Retinal pigment epithelial cell (primary cell): ENCODE data around the gene STARD6.
"Not testable (repeated sequence)": the region's sequence is repeated elsewhere in the genome, so short reads cannot be mapped to it uniquely, and the experiment has no call there.

ENCODE experiments used
- DNase-seq: peaks from one replicate; pipeline ENCODE4 v3.0.0-alpha.2; 2010; ENCODE audit warnings: low read depth
- H3K4me3 ChIP-seq: 2 replicates; pipeline ENCODE4 v1.5.1; 2011; ENCODE audit warnings: mild to moderate bottlenecking, low read length, control low read depth, moderate library complexity
- TF ChIP-seq, protein P1 (sequence below): conservative IDR thresholded peaks from 2 replicates; pipeline ENCODE4 v1.5.1; 2011; ENCODE audit warnings: low read depth, low read length, control low read depth, inconsistent platforms

The STARD6 gene

DNA sequence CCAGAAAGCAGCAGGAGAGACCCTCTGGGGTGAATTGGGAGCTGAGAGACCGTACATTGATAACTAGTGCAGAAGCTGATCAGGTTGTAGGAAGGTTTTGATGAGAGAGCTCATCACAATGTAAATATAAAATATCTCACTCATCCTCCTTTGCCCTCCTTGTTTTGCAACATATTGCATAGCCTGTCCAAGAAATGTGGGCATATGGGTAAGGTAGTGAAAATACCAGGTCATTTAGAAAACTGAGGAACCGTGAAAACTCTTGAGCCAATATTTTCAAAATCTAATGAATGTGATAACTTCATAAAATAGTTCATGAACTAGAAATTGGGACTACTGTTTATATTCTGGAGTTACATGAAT lies 31.5 kb upstream of the STARD6 start:
- no peak for DNase-seq
- H3K4me3 ChIP-seq, result no peak overlapping the region
- TF ChIP-seq, protein P1, sequence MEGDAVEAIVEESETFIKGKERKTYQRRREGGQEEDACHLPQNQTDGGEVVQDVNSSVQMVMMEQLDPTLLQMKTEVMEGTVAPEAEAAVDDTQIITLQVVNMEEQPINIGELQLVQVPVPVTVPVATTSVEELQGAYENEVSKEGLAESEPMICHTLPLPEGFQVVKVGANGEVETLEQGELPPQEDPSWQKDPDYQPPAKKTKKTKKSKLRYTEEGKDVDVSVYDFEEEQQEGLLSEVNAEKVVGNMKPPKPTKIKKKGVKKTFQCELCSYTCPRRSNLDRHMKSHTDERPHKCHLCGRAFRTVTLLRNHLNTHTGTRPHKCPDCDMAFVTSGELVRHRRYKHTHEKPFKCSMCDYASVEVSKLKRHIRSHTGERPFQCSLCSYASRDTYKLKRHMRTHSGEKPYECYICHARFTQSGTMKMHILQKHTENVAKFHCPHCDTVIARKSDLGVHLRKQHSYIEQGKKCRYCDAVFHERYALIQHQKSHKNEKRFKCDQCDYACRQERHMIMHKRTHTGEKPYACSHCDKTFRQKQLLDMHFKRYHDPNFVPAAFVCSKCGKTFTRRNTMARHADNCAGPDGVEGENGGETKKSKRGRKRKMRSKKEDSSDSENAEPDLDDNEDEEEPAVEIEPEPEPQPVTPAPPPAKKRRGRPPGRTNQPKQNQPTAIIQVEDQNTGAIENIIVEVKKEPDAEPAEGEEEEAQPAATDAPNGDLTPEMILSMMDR, result no peak

DNA sequence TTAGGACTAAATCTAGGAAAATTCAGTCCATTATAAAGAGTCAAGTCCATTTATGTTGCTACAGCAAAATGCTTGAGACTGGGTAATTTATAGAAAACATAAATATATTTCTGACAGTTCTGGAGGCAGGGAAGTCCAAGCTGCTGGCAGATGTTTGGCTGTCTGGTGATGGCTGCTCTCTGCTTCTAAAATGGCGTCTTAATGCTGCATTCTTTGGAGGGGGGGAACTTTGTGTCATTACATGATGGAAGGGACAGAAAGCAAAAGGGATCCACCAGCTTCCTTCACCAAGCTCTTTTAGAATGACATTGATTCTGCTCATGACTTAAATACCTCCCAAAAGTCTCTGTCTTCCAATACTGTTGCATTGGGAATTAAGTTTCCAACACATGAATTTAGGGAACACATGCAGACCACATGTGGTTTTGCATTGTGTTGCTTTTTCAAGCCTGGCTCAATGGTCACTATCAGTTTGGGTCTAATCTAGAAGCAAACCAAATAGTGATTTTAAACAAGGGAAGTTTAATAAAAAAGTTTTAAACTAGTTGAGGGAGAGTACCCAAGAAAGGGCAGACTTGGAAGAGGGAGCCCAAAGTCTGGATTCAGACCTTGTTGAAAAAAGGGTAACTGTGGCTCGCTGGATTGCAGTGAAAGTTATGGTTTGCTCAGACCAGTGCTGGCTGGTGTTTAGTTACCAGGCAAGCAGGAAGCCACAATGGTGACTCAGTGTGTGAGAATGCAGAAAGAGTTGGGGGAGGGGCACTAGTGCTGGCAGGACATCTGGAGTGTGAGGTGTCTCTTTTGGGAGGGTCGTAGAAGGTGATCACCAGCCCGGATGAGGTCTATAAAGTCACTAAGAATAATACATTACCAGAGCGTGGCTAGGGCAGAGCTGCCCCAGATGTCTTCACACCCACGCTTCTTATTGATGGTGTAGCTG lies 30.8 kb upstream of the STARD6 start:
- DNase-seq, result peak; percentile 45
- TF ChIP-seq, protein P1, result no peak
- H3K4me3 ChIP-seq, result no peak overlapping the region

DNA sequence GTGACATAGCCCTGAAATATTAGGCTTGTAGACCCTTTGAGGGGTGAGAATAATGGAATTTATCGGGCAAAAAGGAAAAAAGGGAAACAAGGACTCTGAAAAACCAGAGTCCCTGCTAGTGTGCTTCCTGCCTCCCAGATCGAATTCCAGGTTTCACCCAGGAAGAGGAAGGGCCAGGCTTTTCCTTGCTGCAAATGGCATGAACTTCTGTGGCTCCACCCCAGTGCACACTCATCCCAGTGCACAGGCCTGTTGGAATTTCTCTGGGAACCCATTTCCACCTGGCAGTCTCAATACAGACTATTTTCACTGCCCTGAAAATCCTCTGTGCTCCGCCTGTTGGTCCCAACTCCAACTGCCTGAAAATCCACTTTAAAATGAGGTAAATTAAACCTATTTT lies 30.0 kb upstream of the STARD6 start:
- DNase-seq, result no peak
- TF ChIP-seq, protein P1, result no peak
- no peak overlapping the region for H3K4me3 ChIP-seq

DNA sequence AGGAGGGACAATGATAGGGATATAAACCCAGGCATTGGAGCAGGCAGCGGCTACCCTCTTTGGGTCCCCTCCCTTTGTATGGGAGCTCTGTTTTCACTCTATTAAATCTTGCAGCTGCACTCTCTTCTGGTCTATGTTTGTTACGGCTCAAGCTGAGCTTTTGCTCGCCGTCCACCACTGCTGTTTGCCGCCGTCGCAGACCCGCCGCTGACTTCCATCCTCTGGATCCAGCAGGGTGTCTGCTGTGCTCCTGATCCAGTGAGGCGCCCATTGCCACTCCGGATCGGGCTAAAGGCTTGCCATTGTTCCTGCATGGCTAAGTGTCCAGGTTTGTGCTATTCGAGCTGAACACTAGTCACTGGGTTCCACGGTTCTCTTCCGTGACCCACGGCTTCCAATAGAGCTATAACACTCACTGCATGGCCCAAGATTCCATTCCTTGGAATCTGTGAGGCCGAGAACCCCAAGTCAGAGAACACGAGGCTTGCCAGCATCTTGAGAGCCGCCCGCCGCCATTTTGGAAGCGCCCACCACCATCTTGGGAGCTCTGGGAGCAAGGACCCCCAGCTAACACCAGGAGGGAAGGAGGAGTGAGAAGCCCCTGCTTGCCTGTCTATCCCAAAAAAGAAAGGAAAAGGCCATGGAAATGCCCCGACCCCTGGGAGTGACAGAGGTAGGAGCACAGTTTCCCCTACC lies 29.3 kb upstream of the STARD6 start:
- not testable (repeated sequence) for DNase-seq, H3K4me3 ChIP-seq

DNA sequence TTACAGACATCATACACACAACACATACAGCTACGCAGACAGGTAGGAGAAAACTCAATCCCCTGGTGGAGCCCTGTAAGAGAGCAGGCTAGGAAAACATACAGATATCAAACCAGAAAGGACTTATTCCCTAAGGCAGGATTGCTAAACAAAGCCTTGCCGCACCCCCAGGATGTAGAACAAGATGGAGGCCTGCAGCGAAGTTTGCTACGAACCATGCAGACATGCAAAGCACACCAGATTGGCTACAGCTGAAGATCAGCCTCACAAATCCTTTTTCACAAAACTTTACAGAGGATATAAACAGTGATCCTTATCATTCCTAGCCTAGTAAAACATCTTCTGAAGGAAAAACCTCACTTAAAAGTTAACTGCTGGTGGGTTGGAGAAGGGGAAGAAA lies 28.4 kb upstream of the STARD6 start:
- H3K4me3 ChIP-seq, result no peak overlapping the region
- TF ChIP-seq, protein P1, result no peak
- no peak for DNase-seq

DNA sequence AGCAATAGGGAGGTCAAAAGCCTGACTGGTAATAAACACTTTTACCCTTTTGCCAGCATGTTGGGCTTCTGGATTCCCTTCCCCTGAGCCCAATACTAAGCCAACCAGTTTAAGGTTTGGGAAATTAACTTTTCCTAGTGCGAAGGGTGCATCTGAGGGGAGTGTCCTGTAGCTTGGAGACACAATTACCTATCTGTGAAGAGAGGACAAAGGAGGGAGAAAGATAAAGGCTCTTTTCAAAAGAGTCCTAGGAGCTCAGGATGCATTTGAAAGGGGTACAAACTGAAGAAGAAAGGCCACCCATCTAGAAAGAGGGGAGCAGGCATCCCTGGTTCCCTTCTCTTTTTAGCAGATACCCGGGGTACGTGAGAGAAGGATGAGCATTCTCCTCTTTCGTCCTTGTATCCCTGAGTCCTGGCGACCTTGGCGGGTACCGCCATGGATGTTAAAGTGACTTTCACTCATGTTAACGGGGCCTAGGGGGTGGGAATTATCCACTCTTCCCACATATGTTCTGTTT lies 25.1 kb upstream of the STARD6 start:
- TF ChIP-seq, protein P1, result no peak
- H3K4me3 ChIP-seq, result no peak overlapping the region
- DNase-seq, result no peak

DNA sequence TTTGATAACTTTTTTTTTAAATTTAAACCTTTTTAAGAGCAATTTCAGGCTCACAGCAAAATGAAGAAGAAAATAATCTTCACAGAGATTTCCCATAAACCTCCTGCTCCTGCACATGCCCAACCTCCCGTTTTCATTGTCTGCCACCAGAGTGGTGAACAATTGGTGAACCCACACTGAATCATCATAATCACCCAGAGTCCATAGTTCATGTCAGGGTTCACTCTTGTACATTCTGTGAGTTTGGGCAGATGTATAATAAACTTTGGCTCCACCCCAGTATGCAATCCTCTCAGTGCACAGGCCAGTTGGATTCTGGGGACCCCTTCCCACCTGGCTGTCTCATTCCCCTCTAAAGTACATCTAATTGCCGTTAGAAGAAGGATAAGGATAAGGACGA lies 24.4 kb upstream of the STARD6 start:
- no peak overlapping the region for H3K4me3 ChIP-seq
- TF ChIP-seq, protein P1, result no peak
- no peak for DNase-seq
